Muscle of leg (tissue), 11 donors: ENCODE data around the gene MSH3. TPM values are rescaled to one million over a fixed set of nuclear protein-coding genes. Genes with fewer than 3 reads are reported as not detected.

Experiments
- DNase-seq: peaks from one replicate; pipeline ENCODE4 v3.0.0; 2013
- H3K27ac ChIP-seq: one replicate; pipeline ENCODE4 v1.5.1; 2013; ENCODE audit warnings: mild to moderate bottlenecking, low read length, control low read depth
- H3K27me3 ChIP-seq: one replicate; pipeline ENCODE4 v1.6.1; 2013; ENCODE audit warnings: low read length; ENCODE audit not compliant: control insufficient read depth, insufficient read depth
- H3K36me3 ChIP-seq: one replicate; pipeline ENCODE4 v1.6.1; 2013; ENCODE audit warnings: low read length; ENCODE audit not compliant: control insufficient read depth, insufficient read depth
- H3K4me1 ChIP-seq: one replicate; pipeline ENCODE4 v1.6.1; 2013; ENCODE audit warnings: low read length; ENCODE audit not compliant: control insufficient read depth, insufficient read depth
- H3K4me3 ChIP-seq: one replicate; pipeline ENCODE4 v1.5.1; 2013; ENCODE audit warnings: low read length, control low read depth
- H3K9me3 ChIP-seq: replicated peaks from 2 replicates; pipeline ENCODE4 v1.6.1; 2013; ENCODE audit warnings: low read depth, low read length; ENCODE audit not compliant: control insufficient read depth
- whole genome bisulfite sequencing: methylation state at CpG from one replicate; pipeline ENCODE4 v1.1.5; 2013; ENCODE audit warnings: missing lambda C conversion rate; ENCODE audit not compliant: insufficient coverage; 5-methylcytosine and 5-hydroxymethylcytosine counted together
- polyA plus RNA-seq, 8 donors: library from polyadenylated mRNA; unstranded; fragments of 120-200 nt; gene quantifications; one replicate each; pipeline versions ENCODE4 v1.2.1 to v1.2.3, GENCODE V29; 2013; ENCODE audit warnings: inconsistent platforms in 1 of 8, low replicate concordance in 1 of 8; ENCODE audit not compliant: insufficient read length in 8 of 8, insufficient read depth in 1 of 8
- total RNA-seq: library from RNA; stranded (reverse); fragments of 120-200 nt; gene quantifications from one replicate; pipeline ENCODE4 v1.2.4, GENCODE V29; 2013

MSH3 gene
- total and polyA plus RNA-seq, 9 donors, result 7.2 to 13.3 (median 9.5) TPM

DNA sequence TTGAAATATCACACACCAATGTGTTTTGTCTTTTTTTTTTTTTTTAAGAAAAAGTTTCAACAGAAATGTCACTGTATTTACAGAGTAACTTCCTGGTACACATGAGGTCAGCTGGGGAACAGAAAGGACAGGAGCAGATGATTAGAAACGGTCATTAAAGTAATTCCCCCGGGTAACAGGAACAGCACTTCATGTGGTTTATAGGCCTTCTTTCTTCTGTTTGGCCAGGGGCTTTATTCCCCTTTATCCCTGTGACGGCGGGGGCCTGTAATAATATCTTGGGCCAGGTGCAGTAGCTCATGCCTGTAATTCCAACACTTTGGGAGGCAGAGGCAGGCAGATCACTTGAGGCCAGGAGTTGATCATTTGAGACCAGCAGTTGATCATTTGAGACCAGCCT, 30.5 kb upstream of the MSH3 start:
- no peaks in the 10 kb centered on the region for H3K36me3 ChIP-seq
- WGBS, result 13% methylated on average over 4 of the region's 4 CpGs
- DNase-seq, result peak; percentile 18
- no peaks in the 10 kb centered on the region for H3K4me1 ChIP-seq
- H3K4me3 ChIP-seq, result no peak overlapping the region
- no peaks in the 10 kb centered on the region for H3K9me3 ChIP-seq
- H3K27ac ChIP-seq, result no peak overlapping the region
- H3K27me3 ChIP-seq, result no peaks in the 10 kb centered on the region

DNA sequence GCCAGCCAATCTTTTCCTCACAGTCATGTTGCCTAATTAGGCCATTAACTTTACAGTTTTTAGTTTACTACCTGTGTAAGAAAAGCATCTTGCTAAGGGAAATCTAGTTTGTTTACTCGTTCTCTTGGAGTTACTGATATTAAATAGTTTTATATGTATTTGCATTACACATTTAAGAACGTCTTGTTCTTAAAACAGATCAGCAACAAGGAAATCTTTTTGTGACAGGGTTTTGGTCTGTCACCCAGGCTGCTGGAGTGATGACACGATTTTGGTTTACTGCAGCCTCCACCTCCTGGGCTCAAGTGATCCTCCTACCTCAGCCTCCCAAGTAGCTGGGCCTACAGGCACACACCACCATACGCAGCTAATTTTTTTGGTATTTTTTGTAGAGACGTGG, 29.2 kb upstream of the MSH3 start:
- no peak overlapping the region for H3K27ac ChIP-seq
- no peaks in the 10 kb centered on the region for H3K9me3 ChIP-seq
- H3K4me3 ChIP-seq, result no peak overlapping the region
- no peaks in the 10 kb centered on the region for H3K27me3 ChIP-seq
- H3K4me1 ChIP-seq, result no peaks in the 10 kb centered on the region
- WGBS, result 58% methylated on average over 2 of the region's 5 CpGs
- no peak for DNase-seq
- H3K36me3 ChIP-seq, result peaks cover 5% of the 10 kb centered on the region

DNA sequence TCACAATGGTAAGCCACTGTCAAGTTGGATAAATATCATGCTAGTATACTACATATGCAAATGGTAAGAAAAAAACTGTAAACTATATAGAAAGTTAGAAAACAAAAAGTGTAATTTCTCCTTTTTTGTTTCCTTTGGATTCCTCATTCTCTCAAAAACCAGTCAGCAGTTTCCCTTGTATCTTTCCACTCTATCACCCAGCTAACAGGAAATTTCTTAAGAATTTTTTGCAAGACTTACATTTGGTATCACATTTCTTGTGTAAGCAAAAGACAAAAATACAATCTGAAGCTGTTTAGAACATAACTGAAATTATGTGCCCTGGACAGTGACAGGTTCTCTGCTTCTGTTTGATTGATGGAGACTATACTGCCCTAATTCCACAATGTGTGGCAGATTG, 25.2 kb upstream of the MSH3 start:
- DNase-seq, result peak; percentile 56
- no peak overlapping the region for H3K27ac ChIP-seq

DNA sequence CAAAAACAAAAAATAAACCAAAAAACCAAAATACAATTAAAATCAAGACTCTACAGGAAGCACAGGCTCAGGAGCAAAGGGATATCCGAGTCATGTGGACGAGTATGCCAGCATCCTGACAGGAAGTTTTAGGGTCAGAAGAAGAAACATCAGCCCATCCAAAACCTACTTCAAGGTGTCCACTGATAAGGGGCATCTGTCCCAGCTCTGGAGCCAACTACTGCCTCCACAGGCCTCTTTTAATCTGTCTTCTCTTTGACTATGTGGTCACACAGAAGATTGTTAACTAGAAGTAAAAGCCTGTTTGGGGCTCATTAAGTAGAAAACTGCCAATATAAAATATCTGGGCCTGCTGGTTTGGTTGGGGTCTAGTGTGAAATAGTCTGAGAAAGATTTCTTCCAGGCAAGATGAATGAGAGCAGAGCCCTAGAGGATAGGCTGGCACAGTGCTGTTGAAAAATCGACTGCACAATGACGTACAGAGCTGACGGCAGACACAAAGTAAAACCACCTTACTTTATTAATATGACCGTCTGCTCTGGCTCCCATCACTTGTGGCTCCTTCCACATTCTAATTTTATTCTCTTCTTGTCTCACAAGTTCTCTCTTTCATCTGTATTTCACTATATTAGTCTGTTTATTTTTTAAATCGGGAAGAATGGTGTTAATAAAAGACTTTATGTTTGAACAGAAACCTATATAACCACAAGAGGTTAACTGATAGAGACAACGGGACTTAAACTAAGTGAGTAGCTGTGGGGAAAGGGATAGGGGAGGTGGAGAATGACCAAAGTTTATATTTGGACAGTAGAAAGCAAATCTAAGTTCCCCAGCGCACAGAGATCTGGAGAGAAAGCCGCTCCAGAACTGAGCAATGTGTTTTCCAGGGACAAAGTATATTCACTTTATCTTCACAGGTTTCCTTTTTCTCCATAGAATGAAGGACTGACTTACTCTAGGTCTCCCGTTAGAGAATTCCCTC, 22.9 kb upstream of the MSH3 start:
- H3K4me1 ChIP-seq, result no peaks in the 10 kb centered on the region
- no peaks in the 10 kb centered on the region for H3K27me3 ChIP-seq
- no peak overlapping the region for H3K27ac ChIP-seq
- no peaks in the 10 kb centered on the region for H3K9me3 ChIP-seq
- no peak for DNase-seq
- 92% methylated on average over 5 of the region's 11 CpGs for WGBS
- peaks cover 11% of the 10 kb centered on the region for H3K36me3 ChIP-seq
- no peak overlapping the region for H3K4me3 ChIP-seq

More for the DNA sequence above, 25.2 kb upstream of the MSH3 start:
- Histone ChIP-seq H3K27me3 (no peaks in the 10 kb centered on the region), H3K4me3 (no peak overlapping the region), H3K4me1 (no peaks in the 10 kb centered on the region), H3K9me3 (no peaks in the 10 kb centered on the region), H3K36me3 (peaks cover 8% of the 10 kb centered on the region)

DNA sequence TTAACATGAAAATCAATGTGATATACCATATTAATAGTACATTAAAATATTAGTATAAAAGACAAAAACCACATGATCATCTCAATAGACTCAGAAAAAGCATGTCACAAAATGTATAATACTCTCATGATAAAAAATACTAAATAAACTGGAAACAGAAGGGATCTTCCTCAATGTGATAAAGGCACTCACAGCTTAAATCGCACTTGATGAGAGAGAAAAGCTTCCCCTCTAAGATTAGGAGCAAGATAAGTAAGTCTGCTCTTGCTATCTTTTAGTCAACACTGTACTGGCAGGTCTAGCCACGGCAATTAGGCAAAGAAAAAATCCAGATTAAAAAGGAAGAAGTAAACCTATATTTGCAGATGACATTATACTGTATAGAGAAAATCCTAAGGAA, 21.8 kb upstream of the MSH3 start:
- no peak for DNase-seq
- Histone ChIP-seq H3K27ac (no peak overlapping the region), H3K4me1 (no peaks in the 10 kb centered on the region), H3K4me3 (no peak overlapping the region), H3K36me3 (peaks cover 14% of the 10 kb centered on the region), H3K9me3 (no peaks in the 10 kb centered on the region), H3K27me3 (no peaks in the 10 kb centered on the region)
- WGBS, result no CpG with 5 or more reads among the region's 2 CpGs

DNA sequence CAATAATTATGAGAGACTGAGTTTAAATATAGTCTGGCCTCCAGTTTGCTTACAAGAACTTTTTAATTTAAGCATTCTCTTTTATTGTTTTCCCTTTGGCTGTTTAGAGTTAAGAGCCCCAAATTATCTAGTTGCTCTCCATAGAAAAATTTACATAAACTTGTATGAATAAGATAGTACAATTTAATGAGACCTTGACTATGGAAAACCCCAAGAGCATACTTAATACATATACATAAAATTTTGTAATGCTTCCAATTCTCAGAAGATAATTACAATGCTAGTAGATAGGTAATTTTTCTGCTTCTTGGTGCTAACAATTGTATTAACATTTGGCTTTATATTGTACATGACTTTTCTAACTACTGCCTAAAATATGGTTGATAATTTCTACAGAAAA, 20.3 kb upstream of the MSH3 start:
- Histone ChIP-seq H3K4me3 (no peak overlapping the region), H3K27me3 (no peaks in the 10 kb centered on the region), H3K27ac (no peak overlapping the region), H3K4me1 (no peaks in the 10 kb centered on the region), H3K36me3 (peaks cover 16% of the 10 kb centered on the region), H3K9me3 (no peaks in the 10 kb centered on the region)
- DNase-seq, result no peak

DNA sequence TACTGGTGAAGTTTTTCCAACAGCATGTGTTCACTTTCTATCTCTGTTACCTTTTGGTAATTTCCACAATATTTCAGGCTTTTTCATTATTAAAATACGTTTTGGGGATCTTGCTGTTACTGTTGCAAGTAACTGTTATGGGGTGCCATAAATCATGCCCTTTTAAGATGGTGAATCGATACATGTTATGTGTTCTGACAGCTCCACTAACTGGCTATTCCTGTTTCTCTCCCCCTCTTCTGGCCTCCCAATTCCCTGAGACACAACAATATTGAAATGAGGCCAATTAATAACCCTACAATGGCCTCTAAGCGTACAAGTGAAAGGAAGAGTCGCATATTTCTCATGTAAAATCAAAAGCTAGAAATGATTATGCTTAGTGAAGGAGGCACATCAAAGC, 13.1 kb upstream of the MSH3 start:
- no peak for DNase-seq
- Histone ChIP-seq H3K36me3 (peaks cover 18% of the 10 kb centered on the region), H3K27ac (no peak overlapping the region), H3K9me3 (peaks cover 2% of the 10 kb centered on the region), H3K4me3 (no peak overlapping the region), H3K27me3 (no peaks in the 10 kb centered on the region), H3K4me1 (no peaks in the 10 kb centered on the region)
- WGBS, result no CpG with 5 or more reads among the region's 4 CpGs

DNA sequence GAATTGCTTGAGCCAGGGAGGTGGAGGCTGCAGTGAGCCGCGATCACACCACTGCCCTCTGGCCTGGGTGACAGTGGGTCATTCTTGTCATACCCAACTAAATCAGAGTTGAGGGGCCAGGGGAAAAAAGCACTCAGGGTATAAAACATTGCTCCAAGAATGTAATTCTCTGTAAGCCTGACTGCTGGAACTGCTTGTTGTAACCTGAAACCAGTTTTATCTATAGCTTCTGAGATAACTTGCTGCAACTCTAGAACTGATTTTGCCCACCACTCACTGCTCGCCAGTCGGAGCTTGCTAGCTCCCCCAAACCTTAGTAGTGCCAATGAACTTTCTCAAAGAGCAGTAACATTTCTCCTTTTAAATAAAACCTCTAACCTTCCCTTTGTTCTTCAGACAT, 9.6 kb upstream of the MSH3 start:
- 82% methylated on average over 4 of the region's 4 CpGs for WGBS
- Histone ChIP-seq H3K9me3 (peaks cover 2% of the 10 kb centered on the region), H3K4me1 (no peaks in the 10 kb centered on the region), H3K4me3 (no peak overlapping the region), H3K27me3 (no peaks in the 10 kb centered on the region), H3K36me3 (peaks cover 26% of the 10 kb centered on the region), H3K27ac (no peak overlapping the region)
- DNase-seq, result no peak

DNA sequence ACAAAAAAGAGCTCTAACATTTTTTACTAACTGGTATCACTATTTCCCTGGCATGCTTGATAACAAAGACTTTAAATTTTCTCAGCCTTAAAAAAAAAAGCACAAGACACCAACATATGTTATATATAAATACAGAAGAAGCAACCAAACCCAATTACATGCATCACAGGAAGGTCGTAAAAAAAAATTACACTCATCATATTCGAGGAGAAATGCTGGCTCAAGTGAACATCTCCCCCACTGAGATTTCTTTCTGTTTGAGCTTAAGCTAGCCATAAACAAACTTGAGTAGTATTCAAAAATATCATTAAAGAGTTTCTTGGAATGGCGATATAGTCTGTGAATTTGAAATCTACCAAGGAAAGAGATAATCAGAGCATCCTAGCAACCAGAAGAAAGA, 7.5 kb upstream of the MSH3 start:
- Histone ChIP-seq H3K4me3 (no peak overlapping the region), H3K4me1 (no peaks in the 10 kb centered on the region), H3K27ac (no peak overlapping the region), H3K9me3 (peaks cover 2% of the 10 kb centered on the region), H3K27me3 (no peaks in the 10 kb centered on the region), H3K36me3 (peaks cover 20% of the 10 kb centered on the region)
- WGBS, result no CpG with 5 or more reads among the region's 3 CpGs
- DNase-seq, result no peak

DNA sequence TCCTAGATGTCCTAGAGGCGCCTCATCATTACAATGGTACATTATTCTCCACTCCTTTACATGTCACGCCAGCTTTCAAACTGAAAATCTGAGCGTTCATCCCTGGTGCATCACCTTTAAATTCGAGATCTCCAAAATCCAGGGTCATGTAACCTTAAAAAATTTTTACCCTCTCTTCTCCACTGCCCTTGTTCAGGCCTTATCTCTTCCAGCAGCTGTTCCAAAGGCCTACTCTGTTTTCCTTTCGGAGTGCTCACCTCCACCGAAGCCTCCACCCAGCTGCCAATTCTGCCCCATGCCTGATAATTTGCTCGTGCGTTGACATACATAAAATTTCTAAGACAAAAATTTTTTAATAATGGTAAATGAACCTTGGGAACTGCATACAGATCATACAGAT, 950 bp upstream of the MSH3 start:
- no peak overlapping the region for H3K27ac ChIP-seq
- no peaks in the 10 kb centered on the region for H3K9me3 ChIP-seq
- WGBS, result 52% methylated on average over 5 of the region's 8 CpGs
- H3K36me3 ChIP-seq, result peaks cover 15% of the 10 kb centered on the region
- peak overlapping the region; percentile 58 for H3K4me3 ChIP-seq
- peaks cover 12% of the 10 kb centered on the region for H3K4me1 ChIP-seq
- no peak for DNase-seq
- no peaks in the 10 kb centered on the region for H3K27me3 ChIP-seq

DNA sequence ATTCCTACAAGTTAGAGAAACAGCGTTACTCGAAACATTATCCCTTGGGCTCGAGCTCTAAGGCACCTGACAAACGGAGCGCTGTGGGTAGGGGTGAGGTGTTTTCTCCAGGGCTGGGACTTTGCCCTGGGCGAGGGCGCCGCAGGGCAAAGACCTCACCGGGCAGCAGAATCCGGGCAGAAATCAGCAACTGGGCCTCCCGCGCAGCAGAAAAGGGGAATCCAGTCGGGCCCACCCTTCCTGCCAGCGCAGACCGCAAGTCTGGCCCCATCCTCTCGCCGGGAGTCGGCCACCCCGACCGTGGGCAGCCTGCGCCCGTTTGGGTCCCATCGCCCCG, 430 bp upstream of the MSH3 start:
- H3K27ac ChIP-seq, result no peak overlapping the region
- H3K4me1 ChIP-seq, result peaks cover 12% of the 10 kb centered on the region
- H3K27me3 ChIP-seq, result no peaks in the 10 kb centered on the region
- H3K4me3 ChIP-seq, result peak overlapping the region; percentile 58
- peaks cover 17% of the 10 kb centered on the region for H3K36me3 ChIP-seq
- under 1% methylated on average over 23 of the region's 24 CpGs for WGBS
- H3K9me3 ChIP-seq, result no peaks in the 10 kb centered on the region
- no peak for DNase-seq
